ENCODE measurements around the gene CENPQ. TPM values are rescaled to one million over a fixed set of nuclear protein-coding genes. Genes with fewer than 3 reads are reported as not detected.
A peak's percentile ranks its signal among the peaks of the same experiment; 100 is the strongest.
"Not testable (repeated sequence)": the region's sequence is repeated elsewhere in the genome, so short reads cannot be mapped to it uniquely, and the experiment has no call there.

The CENPQ gene
- total and polyA plus RNA-seq, 3 experiments from 2014 or later = 4.3 to 19.7 (median 17.3) TPM

GRCh38 chr6:49481846-49482245 lies 18.7 kb downstream of the CENPQ start:
- CTCF ChIA-PET; H3K36me3 ChIP-seq (ENCODE audit: insufficient read depth, low read length): not testable (repeated sequence)
- peaks cover 13 to 24% (median 13%) of the 10 kb centered on the region in 3 donors for H3K36me3 Mint-ChIP-seq

GRCh38 chr6:49483380-49483779 lies 20.2 kb downstream of the CENPQ start:
- POLR2A ChIA-PET; H3K36me3 ChIP-seq (ENCODE audit: insufficient read depth, low read length): not testable (repeated sequence)

More at GRCh38 chr6:49481846-49482245, 18.7 kb downstream of the CENPQ start:
- H3K27me3 ChIP-seq (ENCODE audit: insufficient read depth, low read length, poor library complexity, severe bottlenecking); POLR2A ChIA-PET; H3K4me1 ChIP-seq (ENCODE audit: insufficient read depth, low read length); DNase-seq; H3K9me3 Mint-ChIP-seq; H3K27me3 Mint-ChIP-seq; H3K27ac Mint-ChIP-seq; H3K9me3 ChIP-seq (ENCODE audit: low read length); H3K4me1 Mint-ChIP-seq; H3K4me3 ChIP-seq (ENCODE audit: low read length); H3K4me3 Mint-ChIP-seq; H3K27ac ChIP-seq (ENCODE audit: low read depth, low read length): not testable (repeated sequence)

GRCh38 chr6:49490633-49491032 lies 27.5 kb downstream of the CENPQ start:
- no peak overlapping the region for H3K4me3 ChIP-seq (ENCODE audit: low read length)
- H3K4me1 Mint-ChIP-seq = no peaks in the 10 kb centered on the region
- no peaks in the 10 kb centered on the region for H3K9me3 Mint-ChIP-seq
- H3K27me3 Mint-ChIP-seq = no peaks in the 10 kb centered on the region
- no peaks in the 10 kb centered on the region for H3K27me3 ChIP-seq (ENCODE audit: insufficient read depth, low read length, poor library complexity, severe bottlenecking)
- CTCF ChIA-PET = no interaction called here
- no peak overlapping the region for H3K4me3 Mint-ChIP-seq
- peaks cover 16 to 50% (median 28%) of the 10 kb centered on the region in 3 donors for H3K36me3 Mint-ChIP-seq
- no peak overlapping the region for H3K27ac ChIP-seq (ENCODE audit: low read depth, low read length)
- H3K9me3 ChIP-seq (ENCODE audit: low read length) = no peaks in the 10 kb centered on the region
- no peak for DNase-seq
- peaks cover 5% of the 10 kb centered on the region for H3K36me3 ChIP-seq (ENCODE audit: insufficient read depth, low read length)
- POLR2A ChIA-PET = no interaction called here
- peak overlapping the region in 1 of 8 donors; percentile 58 for H3K27ac Mint-ChIP-seq
- no peaks in the 10 kb centered on the region for H3K4me1 ChIP-seq (ENCODE audit: insufficient read depth, low read length)

More at GRCh38 chr6:49483380-49483779, 20.2 kb downstream of the CENPQ start:
- not testable (repeated sequence) for H3K27me3 Mint-ChIP-seq; H3K9me3 Mint-ChIP-seq; H3K27ac ChIP-seq (ENCODE audit: low read depth, low read length); H3K9me3 ChIP-seq (ENCODE audit: low read length); H3K4me3 ChIP-seq (ENCODE audit: low read length); H3K4me1 ChIP-seq (ENCODE audit: insufficient read depth, low read length); DNase-seq; H3K4me3 Mint-ChIP-seq; H3K4me1 Mint-ChIP-seq; H3K27me3 ChIP-seq (ENCODE audit: insufficient read depth, low read length, poor library complexity, severe bottlenecking); H3K27ac Mint-ChIP-seq
- CTCF ChIA-PET = interaction anchor here (0.9 kb wide), 1 partner anchor 11 kb away, joined by 3 read pairs; no protein-coding TSS in a partner anchor
- peaks cover 13 to 31% (median 14%) of the 10 kb centered on the region in 3 donors for H3K36me3 Mint-ChIP-seq

- Mint-ChIP-seq H3K36me3 (peaks cover 3 to 7% (median 7%) of the 10 kb centered on the region in 3 donors), H3K4me1 (no peaks in the 10 kb centered on the region), H3K9me3 (no peaks in the 10 kb centered on the region), H3K27me3 (no peaks in the 10 kb centered on the region), H3K27ac (no peak overlapping the region), H3K4me3 (no peak overlapping the region)
- H3K9me3 ChIP-seq (ENCODE audit: low read length) = no peaks in the 10 kb centered on the region
- H3K4me3 ChIP-seq (ENCODE audit: low read length) = no peak overlapping the region
- ChIA-PET POLR2A (no interaction called here), CTCF (no interaction called here)
- DNase-seq = no peak
- no peaks in the 10 kb centered on the region for H3K27me3 ChIP-seq (ENCODE audit: insufficient read depth, low read length, poor library complexity, severe bottlenecking)
- H3K36me3 ChIP-seq (ENCODE audit: insufficient read depth, low read length) = peaks cover 5% of the 10 kb centered on the region
- H3K27ac ChIP-seq (ENCODE audit: low read depth, low read length) = no peak overlapping the region
- H3K4me1 ChIP-seq (ENCODE audit: insufficient read depth, low read length) = no peaks in the 10 kb centered on the region
Measured at GRCh38 chr6:49497304-49497703, 34.1 kb downstream of the CENPQ start.

GRCh38 chr6:49499126-49499525 lies 36.0 kb downstream of the CENPQ start:
- ChIA-PET POLR2A (no interaction called here), CTCF (no interaction called here)
- no peaks in the 10 kb centered on the region for H3K9me3 ChIP-seq (ENCODE audit: low read length)
- peaks cover 1% of the 10 kb centered on the region for H3K36me3 ChIP-seq (ENCODE audit: insufficient read depth, low read length)
- Mint-ChIP-seq H3K27me3 (peaks cover 0 to 4% of the 10 kb centered on the region in 2 donors), H3K9me3 (no peaks in the 10 kb centered on the region), H3K4me3 (no peak overlapping the region), H3K36me3 (peaks cover 0 to under 1% (median 0%) of the 10 kb centered on the region in 3 donors), H3K4me1 (no peaks in the 10 kb centered on the region), H3K27ac (no peak overlapping the region)
- H3K27me3 ChIP-seq (ENCODE audit: insufficient read depth, low read length, poor library complexity, severe bottlenecking) = no peaks in the 10 kb centered on the region
- no peak for DNase-seq
- H3K4me3 ChIP-seq (ENCODE audit: low read length) = no peak overlapping the region
- no peak overlapping the region for H3K27ac ChIP-seq (ENCODE audit: low read depth, low read length)
- no peaks in the 10 kb centered on the region for H3K4me1 ChIP-seq (ENCODE audit: insufficient read depth, low read length)

GRCh38 chr6:49499623-49500022 lies 36.5 kb downstream of the CENPQ start, which contains the start of gene GLYATL3:
Gene GLYATL3, plus strand, starts transcription at chr6:49499923. Its CDS starts 12,068 bp downstream, at chr6:49511991.
- no peak for DNase-seq
- Mint-ChIP-seq H3K27ac (no peak within 1 kb of the TSS), H3K36me3 (no peaks in the 10 kb centered on the region), H3K4me1 (no peaks in the 10 kb centered on the region), H3K27me3 (peaks cover 0 to 4% of the 10 kb centered on the region in 2 donors), H3K4me3 (no peak within 1 kb of the TSS), H3K9me3 (no peaks in the 10 kb centered on the region)
- Histone ChIP-seq H3K4me1 (ENCODE audit: insufficient read depth, low read length) (no peaks in the 10 kb centered on the region), H3K36me3 (ENCODE audit: insufficient read depth, low read length) (no peaks in the 10 kb centered on the region), H3K27me3 (ENCODE audit: insufficient read depth, low read length, poor library complexity, severe bottlenecking) (no peaks in the 10 kb centered on the region), H3K27ac (ENCODE audit: low read depth, low read length) (no peak within 1 kb of the TSS), H3K4me3 (ENCODE audit: low read length) (no peak within 1 kb of the TSS), H3K9me3 (ENCODE audit: low read length) (no peaks in the 10 kb centered on the region)
- POLR2A ChIA-PET = no interaction called here
- CTCF ChIA-PET = no interaction called here

GRCh38 chr6:49504666-49505065 lies 41.5 kb downstream of the CENPQ start:
- POLR2A ChIA-PET = no interaction called here
- peaks cover 0 to 9% (median 2%) of the 10 kb centered on the region in 5 donors for H3K9me3 Mint-ChIP-seq

GRCh38 chr6:49506569-49507111 lies 43.5 kb downstream of the CENPQ start:
- ChIA-PET POLR2A (no interaction called here), CTCF (no interaction called here)
- no peak overlapping the region for H3K27ac ChIP-seq (ENCODE audit: low read depth, low read length)
- no peaks in the 10 kb centered on the region for H3K27me3 ChIP-seq (ENCODE audit: insufficient read depth, low read length, poor library complexity, severe bottlenecking)
- Mint-ChIP-seq H3K27ac (no peak overlapping the region), H3K4me3 (no peak overlapping the region), H3K4me1 (no peaks in the 10 kb centered on the region), H3K36me3 (no peaks in the 10 kb centered on the region), H3K27me3 (peaks cover 6 to 30% of the 10 kb centered on the region in 2 donors), H3K9me3 (peaks cover 0 to 9% (median 2%) of the 10 kb centered on the region in 5 donors)
- H3K9me3 ChIP-seq (ENCODE audit: low read length) = no peaks in the 10 kb centered on the region
- no peak for DNase-seq
- H3K36me3 ChIP-seq (ENCODE audit: insufficient read depth, low read length) = no peaks in the 10 kb centered on the region
- H3K4me1 ChIP-seq (ENCODE audit: insufficient read depth, low read length) = no peaks in the 10 kb centered on the region
- H3K4me3 ChIP-seq (ENCODE audit: low read length) = no peak overlapping the region

More at GRCh38 chr6:49504666-49505065, 41.5 kb downstream of the CENPQ start:
- no peaks in the 10 kb centered on the region for H3K36me3 Mint-ChIP-seq
- Histone ChIP-seq H3K9me3 (ENCODE audit: low read length) (no peaks in the 10 kb centered on the region), H3K4me3 (ENCODE audit: low read length) (no peak overlapping the region), H3K27me3 (ENCODE audit: insufficient read depth, low read length, poor library complexity, severe bottlenecking) (no peaks in the 10 kb centered on the region), H3K27ac (ENCODE audit: low read depth, low read length) (no peak overlapping the region), H3K36me3 (ENCODE audit: insufficient read depth, low read length) (no peaks in the 10 kb centered on the region), H3K4me1 (ENCODE audit: insufficient read depth, low read length) (no peaks in the 10 kb centered on the region)
- DNase-seq = no peak
- H3K27me3 Mint-ChIP-seq = peaks cover 6 to 25% of the 10 kb centered on the region in 2 donors
- H3K4me3 Mint-ChIP-seq = no peak overlapping the region
- no peaks in the 10 kb centered on the region for H3K4me1 Mint-ChIP-seq
- no peak overlapping the region for H3K27ac Mint-ChIP-seq
- CTCF ChIA-PET = no interaction called here
